ENCODE data around the gene EEF1AKMT1.

EEF1AKMT1 gene

DNA sequence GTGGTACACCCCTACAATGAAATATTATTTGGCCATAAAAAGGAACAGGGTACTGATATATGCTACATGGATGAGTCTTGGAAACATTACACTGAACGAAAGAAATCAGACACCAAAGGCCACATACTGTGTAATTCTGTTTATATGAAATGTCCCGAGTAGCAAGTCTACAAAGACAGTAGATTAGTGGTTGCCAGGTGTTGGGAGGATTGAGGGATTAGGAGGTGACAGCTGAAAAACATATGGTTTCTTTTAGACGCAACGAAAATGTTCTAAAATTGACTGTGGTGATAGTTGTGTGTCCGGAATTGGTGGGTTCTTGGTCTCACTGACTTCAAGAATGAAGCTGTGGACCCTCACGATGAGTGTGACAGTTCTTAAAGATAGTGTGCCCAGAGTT, 35.1 kb downstream of the EEF1AKMT1 start:
- no peak for DNase-seq (ENCODE audit: low read depth)
- Histone ChIP-seq H3K27me3 (replicated peaks; ENCODE audit: control insufficient read depth, insufficient read depth, low read length) (no peaks in the 10 kb centered on the region), H3K36me3 (ENCODE audit: control insufficient read depth, insufficient read depth, low read length, severe bottlenecking) (peaks cover 8% of the 10 kb centered on the region), H3K4me1 (ENCODE audit: control insufficient read depth, insufficient read depth, low read length) (no peaks in the 10 kb centered on the region), H3K4me3 (ENCODE audit: low read length) (no peak overlapping the region), H3K9me3 (ENCODE audit: control insufficient read depth, low read length) (no peaks in the 10 kb centered on the region), H3K9ac (ENCODE audit: low read length) (no peak overlapping the region)

DNA sequence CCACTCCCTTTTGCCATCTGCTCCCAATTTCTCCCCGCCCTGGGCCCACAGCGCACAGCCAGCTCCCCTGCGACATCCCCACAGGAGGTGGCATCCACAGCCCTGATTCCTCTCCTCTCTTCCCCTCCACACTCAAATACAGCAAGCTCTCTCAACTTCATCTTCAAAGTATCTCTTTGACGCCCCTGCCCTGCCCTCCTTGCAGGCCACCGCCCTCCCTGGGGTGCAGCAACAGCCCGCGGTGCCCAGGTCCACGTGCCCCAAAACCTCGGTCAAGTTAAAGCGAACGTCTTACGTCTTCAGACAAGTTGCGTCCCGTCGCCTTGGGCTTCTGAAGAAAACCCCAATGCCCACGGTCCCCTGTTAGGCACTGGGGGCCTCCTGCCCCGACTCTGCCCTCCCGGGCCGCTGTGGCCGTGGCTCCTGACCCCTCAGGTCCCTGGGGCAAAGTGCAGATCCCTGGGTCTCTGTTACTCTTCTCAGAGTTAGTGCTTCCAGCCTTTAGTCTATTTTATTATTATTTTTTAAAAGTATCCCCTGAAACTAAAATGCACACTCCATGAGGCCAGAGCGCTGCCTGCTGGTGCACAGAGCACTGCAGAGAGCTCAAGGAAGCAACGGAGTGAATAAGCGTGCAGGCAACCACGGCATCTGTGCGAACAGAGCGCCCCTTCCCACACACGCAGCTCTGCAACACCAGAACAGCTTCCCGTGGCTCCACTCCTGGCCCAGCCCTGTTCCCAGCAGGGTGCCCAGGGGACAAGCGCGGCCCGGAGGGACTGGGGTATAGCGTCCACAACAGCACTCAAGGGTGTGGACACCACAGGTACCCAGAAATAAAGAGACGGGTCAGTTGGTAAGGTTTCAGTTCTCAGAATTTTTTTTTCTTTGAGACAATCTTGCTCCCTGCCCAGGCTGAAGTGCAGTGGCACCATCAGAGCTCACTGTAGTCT, 43.9 kb downstream of the EEF1AKMT1 start:
- H3K4me3 ChIP-seq (ENCODE audit: low read length) = no peak overlapping the region
- no peak for DNase-seq (ENCODE audit: low read depth)
- H3K9ac ChIP-seq (ENCODE audit: low read length) = no peak overlapping the region
- no peaks in the 10 kb centered on the region for H3K27me3 ChIP-seq (replicated peaks; ENCODE audit: control insufficient read depth, insufficient read depth, low read length)
- peaks cover 7% of the 10 kb centered on the region for H3K4me1 ChIP-seq (ENCODE audit: control insufficient read depth, insufficient read depth, low read length)
- peaks cover 4% of the 10 kb centered on the region for H3K36me3 ChIP-seq (ENCODE audit: control insufficient read depth, insufficient read depth, low read length, severe bottlenecking)
- H3K9me3 ChIP-seq (ENCODE audit: control insufficient read depth, low read length) = no peaks in the 10 kb centered on the region

DNA sequence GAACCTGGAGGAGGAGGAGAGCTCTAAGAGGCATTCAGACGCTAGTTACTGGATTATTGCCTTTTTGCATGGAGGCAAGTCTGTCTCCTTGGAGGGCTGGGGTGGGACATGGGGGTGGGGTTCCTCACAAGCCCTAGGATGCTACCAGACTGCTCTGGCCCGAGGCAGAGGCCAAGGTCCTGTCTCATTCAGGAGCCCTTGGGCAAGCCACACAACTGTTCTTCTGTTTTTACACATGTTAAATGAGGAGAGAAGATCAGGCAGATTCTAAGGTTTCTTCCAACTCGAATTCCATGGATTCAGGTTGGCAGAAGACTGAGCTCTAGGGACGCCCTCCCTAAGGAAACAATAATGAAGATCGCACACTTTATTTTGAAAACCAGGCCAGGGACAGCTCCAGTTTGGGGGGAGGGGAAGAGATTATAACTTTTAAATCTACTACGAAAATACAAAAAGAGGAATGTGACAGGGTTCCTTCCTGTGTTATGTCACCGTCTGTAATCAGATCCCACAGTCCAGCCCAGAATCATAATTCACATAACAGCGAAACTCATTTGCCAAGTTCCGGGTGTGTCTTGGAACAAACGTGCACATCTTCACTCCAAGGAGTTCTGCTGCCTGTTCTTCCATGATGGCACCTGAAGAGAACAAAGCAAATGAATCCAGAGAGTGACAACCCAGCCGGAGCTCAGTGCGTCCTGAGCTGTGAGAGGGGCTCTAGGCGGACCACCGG, 45.0 kb downstream of the EEF1AKMT1 start:
- Histone ChIP-seq H3K36me3 (ENCODE audit: control insufficient read depth, insufficient read depth, low read length, severe bottlenecking) (peaks cover 4% of the 10 kb centered on the region), H3K4me1 (ENCODE audit: control insufficient read depth, insufficient read depth, low read length) (peaks cover 7% of the 10 kb centered on the region), H3K27me3 (replicated peaks; ENCODE audit: control insufficient read depth, insufficient read depth, low read length) (no peaks in the 10 kb centered on the region), H3K4me3 (ENCODE audit: low read length) (no peak overlapping the region), H3K9me3 (ENCODE audit: control insufficient read depth, low read length) (no peaks in the 10 kb centered on the region), H3K9ac (ENCODE audit: low read length) (no peak overlapping the region)
- DNase-seq (ENCODE audit: low read depth) = no peak

DNA sequence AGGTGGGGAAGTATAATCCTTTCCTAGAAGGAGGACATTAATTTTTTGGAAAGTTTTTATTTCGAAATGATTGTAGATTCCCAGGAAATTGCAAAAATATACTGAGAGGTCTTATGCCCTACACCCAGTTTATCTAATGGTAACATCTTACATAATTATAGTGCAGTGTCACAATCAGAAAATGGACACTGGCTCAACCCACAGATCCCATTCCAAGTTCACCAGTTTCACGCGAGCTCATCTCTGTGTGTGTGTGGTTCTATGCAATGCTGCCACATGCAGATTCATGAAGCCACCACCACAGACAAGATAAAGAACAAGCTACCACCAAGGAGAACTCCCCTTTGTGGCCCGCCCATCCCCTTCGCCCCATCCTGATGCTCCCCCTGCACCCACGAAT, 45.9 kb downstream of the EEF1AKMT1 start:
- Histone ChIP-seq H3K27me3 (replicated peaks; ENCODE audit: control insufficient read depth, insufficient read depth, low read length) (no peaks in the 10 kb centered on the region), H3K9me3 (ENCODE audit: control insufficient read depth, low read length) (no peaks in the 10 kb centered on the region), H3K4me1 (ENCODE audit: control insufficient read depth, insufficient read depth, low read length) (peaks cover 7% of the 10 kb centered on the region), H3K9ac (ENCODE audit: low read length) (no peak overlapping the region), H3K4me3 (ENCODE audit: low read length) (no peak overlapping the region), H3K36me3 (ENCODE audit: control insufficient read depth, insufficient read depth, low read length, severe bottlenecking) (peaks cover 4% of the 10 kb centered on the region)
- DNase-seq (ENCODE audit: low read depth) = no peak

DNA sequence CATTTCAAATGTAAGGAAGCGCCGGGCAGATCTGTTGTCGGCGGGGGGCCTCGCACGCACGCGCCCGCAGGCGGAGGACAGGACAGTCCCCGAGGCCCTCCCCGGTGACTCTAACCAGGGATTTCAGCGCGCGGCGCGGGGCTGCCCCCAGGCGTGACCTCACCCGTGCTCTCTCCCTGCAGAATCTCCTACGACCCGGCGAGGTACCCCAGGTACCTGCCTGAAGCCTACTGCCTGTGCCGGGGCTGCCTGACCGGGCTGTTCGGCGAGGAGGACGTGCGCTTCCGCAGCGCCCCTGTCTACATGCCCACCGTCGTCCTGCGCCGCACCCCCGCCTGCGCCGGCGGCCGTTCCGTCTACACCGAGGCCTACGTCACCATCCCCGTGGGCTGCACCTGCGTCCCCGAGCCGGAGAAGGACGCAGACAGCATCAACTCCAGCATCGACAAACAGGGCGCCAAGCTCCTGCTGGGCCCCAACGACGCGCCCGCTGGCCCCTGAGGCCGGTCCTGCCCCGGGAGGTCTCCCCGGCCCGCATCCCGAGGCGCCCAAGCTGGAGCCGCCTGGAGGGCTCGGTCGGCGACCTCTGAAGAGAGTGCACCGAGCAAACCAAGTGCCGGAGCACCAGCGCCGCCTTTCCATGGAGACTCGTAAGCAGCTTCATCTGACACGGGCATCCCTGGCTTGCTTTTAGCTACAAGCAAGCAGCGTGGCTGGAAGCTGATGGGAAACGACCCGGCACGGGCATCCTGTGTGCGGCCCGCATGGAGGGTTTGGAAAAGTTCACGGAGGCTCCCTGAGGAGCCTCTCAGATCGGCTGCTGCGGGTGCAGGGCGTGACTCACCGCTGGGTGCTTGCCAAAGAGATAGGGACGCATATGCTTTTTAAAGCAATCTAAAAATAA, 52.1 kb downstream of the EEF1AKMT1 start:
- no peaks in the 10 kb centered on the region for H3K36me3 ChIP-seq (ENCODE audit: control insufficient read depth, insufficient read depth, low read length, severe bottlenecking)
- H3K4me1 ChIP-seq (ENCODE audit: control insufficient read depth, insufficient read depth, low read length) = peaks cover 10% of the 10 kb centered on the region
- DNase-seq (ENCODE audit: low read depth) = peak; percentile 72
- H3K27me3 ChIP-seq (replicated peaks; ENCODE audit: control insufficient read depth, insufficient read depth, low read length) = no peaks in the 10 kb centered on the region
- H3K9ac ChIP-seq (ENCODE audit: low read length) = no peak overlapping the region
- H3K4me3 ChIP-seq (ENCODE audit: low read length) = peak overlapping the region; percentile 65
- H3K9me3 ChIP-seq (ENCODE audit: control insufficient read depth, low read length) = no peaks in the 10 kb centered on the region

DNA sequence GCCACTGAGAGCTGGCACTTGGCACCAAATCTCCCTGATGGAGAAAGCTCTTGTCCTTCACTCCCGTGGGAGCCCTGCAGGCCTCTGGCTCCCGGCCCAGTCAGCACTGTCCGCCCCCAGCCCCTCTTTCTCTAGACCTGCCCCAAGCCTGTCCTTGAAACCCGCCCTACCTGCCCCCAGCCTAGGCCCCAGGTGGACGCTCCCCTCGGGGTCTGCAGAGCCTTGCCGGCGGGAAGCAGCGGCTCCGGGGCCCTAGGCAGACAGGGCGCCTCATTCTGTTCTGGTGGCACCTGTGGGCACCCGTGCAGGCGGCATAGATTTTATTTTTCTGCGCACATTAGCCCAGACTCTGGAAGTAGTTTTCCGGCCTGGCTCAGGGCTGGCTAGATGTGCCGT, 52.7 kb downstream of the EEF1AKMT1 start:
- Histone ChIP-seq H3K36me3 (ENCODE audit: control insufficient read depth, insufficient read depth, low read length, severe bottlenecking) (no peaks in the 10 kb centered on the region), H3K27me3 (replicated peaks; ENCODE audit: control insufficient read depth, insufficient read depth, low read length) (no peaks in the 10 kb centered on the region), H3K9ac (ENCODE audit: low read length) (no peak overlapping the region), H3K9me3 (ENCODE audit: control insufficient read depth, low read length) (no peaks in the 10 kb centered on the region), H3K4me3 (ENCODE audit: low read length) (no peak overlapping the region), H3K4me1 (ENCODE audit: control insufficient read depth, insufficient read depth, low read length) (peaks cover 10% of the 10 kb centered on the region)
- no peak for DNase-seq (ENCODE audit: low read depth)

DNA sequence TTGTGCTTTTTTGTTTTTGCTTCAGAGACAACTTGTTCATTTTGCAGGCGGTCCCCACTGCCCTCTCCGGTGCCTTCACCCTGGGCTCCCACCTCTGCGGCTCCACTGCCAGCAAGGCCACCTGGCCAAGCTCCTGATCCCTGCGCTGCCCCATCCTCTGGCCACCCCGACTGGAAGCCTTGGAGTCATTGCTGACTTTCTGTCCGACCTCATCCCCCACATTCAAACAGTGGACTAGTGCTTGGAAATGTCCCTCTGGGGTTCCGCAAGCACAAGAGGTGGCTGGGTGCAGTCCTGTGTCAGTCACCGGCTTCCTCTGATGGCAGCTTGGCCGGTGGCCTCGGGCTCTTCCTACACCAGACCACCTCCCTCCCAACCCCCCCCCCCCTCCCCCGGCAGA, 53.3 kb downstream of the EEF1AKMT1 start:
- H3K9me3 ChIP-seq (ENCODE audit: control insufficient read depth, low read length) = no peaks in the 10 kb centered on the region
- H3K4me3 ChIP-seq (ENCODE audit: low read length) = no peak overlapping the region
- H3K36me3 ChIP-seq (ENCODE audit: control insufficient read depth, insufficient read depth, low read length, severe bottlenecking) = no peaks in the 10 kb centered on the region
- no peak for DNase-seq (ENCODE audit: low read depth)
- no peaks in the 10 kb centered on the region for H3K27me3 ChIP-seq (replicated peaks; ENCODE audit: control insufficient read depth, insufficient read depth, low read length)
- H3K9ac ChIP-seq (ENCODE audit: low read length) = no peak overlapping the region
- peaks cover 10% of the 10 kb centered on the region for H3K4me1 ChIP-seq (ENCODE audit: control insufficient read depth, insufficient read depth, low read length)

DNA sequence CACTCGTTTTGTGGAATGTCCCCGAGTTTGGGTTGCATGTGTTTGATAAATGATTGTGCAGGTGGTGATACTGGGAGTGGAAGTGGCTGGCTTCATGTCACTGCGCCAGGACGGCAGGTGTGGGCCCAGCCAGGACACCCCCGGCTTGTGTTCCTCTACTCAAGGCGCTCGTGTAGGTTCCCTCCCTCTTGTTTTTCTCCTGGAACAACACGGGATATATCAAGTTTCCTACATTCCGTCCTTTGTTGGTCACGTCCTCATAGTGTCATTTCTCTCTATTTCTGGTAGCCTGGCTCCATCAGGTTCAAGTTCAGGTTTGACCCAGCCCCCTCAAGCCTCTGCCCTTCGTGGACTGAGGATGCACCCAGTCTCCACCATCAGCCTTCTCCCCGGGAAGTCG, 54.0 kb downstream of the EEF1AKMT1 start:
- H3K36me3 ChIP-seq (ENCODE audit: control insufficient read depth, insufficient read depth, low read length, severe bottlenecking) = no peaks in the 10 kb centered on the region
- H3K4me1 ChIP-seq (ENCODE audit: control insufficient read depth, insufficient read depth, low read length) = peaks cover 17% of the 10 kb centered on the region
- H3K27me3 ChIP-seq (replicated peaks; ENCODE audit: control insufficient read depth, insufficient read depth, low read length) = no peaks in the 10 kb centered on the region
- no peaks in the 10 kb centered on the region for H3K9me3 ChIP-seq (ENCODE audit: control insufficient read depth, low read length)
- no peak overlapping the region for H3K9ac ChIP-seq (ENCODE audit: low read length)
- no peak overlapping the region for H3K4me3 ChIP-seq (ENCODE audit: low read length)
- DNase-seq (ENCODE audit: low read depth) = no peak

DNA sequence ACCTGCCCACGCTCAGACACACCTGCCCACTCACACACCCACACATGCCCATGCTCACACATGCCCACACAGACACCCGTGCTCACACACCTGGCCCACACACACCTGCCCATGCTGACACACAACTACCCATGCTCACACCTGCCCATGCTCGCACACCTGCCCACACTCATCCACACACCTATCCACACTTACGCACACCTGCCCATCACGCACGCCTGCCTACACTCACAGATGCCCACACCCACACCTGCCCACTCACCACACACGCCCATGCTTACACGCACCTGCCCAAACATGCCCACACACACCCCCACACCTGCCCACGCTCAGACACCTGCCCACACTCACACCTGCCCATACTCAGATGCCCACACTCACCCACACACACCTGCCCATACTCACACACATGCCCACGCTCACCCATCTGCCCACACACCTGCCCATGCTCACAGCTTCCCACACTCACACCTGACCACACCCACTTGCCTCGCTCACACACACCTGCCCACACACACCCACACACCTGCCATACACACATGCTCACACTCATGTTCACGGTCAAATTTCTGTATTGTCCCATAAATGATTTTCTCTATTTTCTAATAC, 54.7 kb downstream of the EEF1AKMT1 start:
- H3K9ac ChIP-seq (ENCODE audit: low read length) = no peak overlapping the region

DNA sequence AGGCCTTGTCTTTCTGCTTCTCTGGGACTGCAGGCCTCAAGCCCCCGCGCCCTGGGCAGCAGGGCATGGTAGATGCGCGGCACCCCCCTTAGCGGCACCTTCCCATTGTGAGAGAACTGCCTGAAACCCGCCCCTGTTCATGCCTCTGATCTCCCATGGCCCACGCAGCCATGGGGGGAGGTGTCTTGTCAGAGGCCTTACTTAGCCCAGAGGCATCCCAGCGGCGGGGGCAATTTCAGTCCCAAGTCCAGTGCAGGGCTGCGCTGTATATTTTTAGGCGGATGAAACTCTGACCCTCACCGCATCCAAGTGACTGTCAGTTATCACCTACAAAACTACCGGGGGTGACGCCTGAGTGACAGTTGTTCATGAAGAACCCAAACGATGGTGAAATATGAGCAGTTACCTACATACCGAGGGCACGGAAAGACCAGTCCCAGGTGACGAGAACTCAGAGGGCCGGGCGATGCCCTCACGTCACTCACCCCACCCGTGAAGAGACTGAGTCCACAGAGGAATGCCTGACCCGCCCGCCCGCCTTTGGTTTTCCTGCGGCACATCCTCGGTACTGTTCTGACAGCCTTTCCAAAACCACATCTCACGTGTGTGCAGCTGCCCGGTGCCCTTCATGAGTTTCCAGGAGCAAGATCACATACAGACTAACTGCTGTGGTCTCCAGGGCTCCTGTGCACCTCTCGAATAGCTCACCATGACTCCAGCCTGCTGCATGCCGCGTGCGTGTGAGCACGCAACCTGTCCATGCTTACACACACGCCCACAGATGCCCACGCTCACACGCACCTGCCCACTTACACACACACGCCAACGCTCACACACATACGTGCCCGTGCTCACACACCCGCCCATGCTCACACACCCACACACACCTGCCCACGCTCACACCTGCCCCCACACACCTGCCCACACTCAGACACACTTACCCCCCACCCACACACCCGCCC, 55.9 kb downstream of the EEF1AKMT1 start:
- H3K36me3 ChIP-seq (ENCODE audit: control insufficient read depth, insufficient read depth, low read length, severe bottlenecking) = no peaks in the 10 kb centered on the region
- H3K27me3 ChIP-seq (replicated peaks; ENCODE audit: control insufficient read depth, insufficient read depth, low read length) = no peaks in the 10 kb centered on the region
- no peak for DNase-seq (ENCODE audit: low read depth)
- H3K9me3 ChIP-seq (ENCODE audit: control insufficient read depth, low read length) = no peaks in the 10 kb centered on the region
- H3K4me1 ChIP-seq (ENCODE audit: control insufficient read depth, insufficient read depth, low read length) = peaks cover 35% of the 10 kb centered on the region
- H3K9ac ChIP-seq (ENCODE audit: low read length) = no peak overlapping the region
- H3K4me3 ChIP-seq (ENCODE audit: low read length) = no peak overlapping the region

More for the DNA sequence above, 54.7 kb downstream of the EEF1AKMT1 start:
- no peak for DNase-seq (ENCODE audit: low read depth)
- H3K4me1 ChIP-seq (ENCODE audit: control insufficient read depth, insufficient read depth, low read length) = peaks cover 23% of the 10 kb centered on the region
- H3K27me3 ChIP-seq (replicated peaks; ENCODE audit: control insufficient read depth, insufficient read depth, low read length) = no peaks in the 10 kb centered on the region
- H3K9me3 ChIP-seq (ENCODE audit: control insufficient read depth, low read length) = no peaks in the 10 kb centered on the region
- H3K36me3 ChIP-seq (ENCODE audit: control insufficient read depth, insufficient read depth, low read length, severe bottlenecking) = no peaks in the 10 kb centered on the region
- H3K4me3 ChIP-seq (ENCODE audit: low read length) = no peak overlapping the region

All from adipocyte (in vitro differentiated cells).